ENCODE measurements around the gene LYRM4. TPM values are rescaled to one million over a fixed set of nuclear protein-coding genes. Genes with fewer than 3 reads are reported as not detected.

The LYRM4 gene
- total and polyA plus RNA-seq, 2 donors (not counting 1 experiment from before 2014, with no cell fraction given) = 22.1 to 29.5 TPM

GRCh38 chr6:5072440-5072839 lies 188.3 kb downstream of the LYRM4 start:
- intact Hi-C loops (cut with micrococcal nuclease) = no loop called here
- 75% methylated on average over 5 of the region's 7 CpGs for WGBS (ENCODE audit: insufficient coverage)

GRCh38 chr6:5071216-5071615 lies 189.5 kb downstream of the LYRM4 start:
- Histone ChIP-seq H3K9ac (ENCODE audit: low read length) (no peak overlapping the region), H3K79me2 (ENCODE audit: control insufficient read depth, insufficient read depth, low read length) (no peaks in the 10 kb centered on the region), H3K4me3 (ENCODE audit: control extremely low read depth in 1 of 5, extremely low read depth in 1 of 5, insufficient read depth in 1 of 5, low read depth in 2 of 5, low read length in 4 of 5) (no peak overlapping the region), H3K27ac (ENCODE audit: low read length in 2 of 2) (no peak overlapping the region), H3K27me3 (replicated peaks in 1 of 4; ENCODE audit: control extremely low read depth in 1 of 4, control insufficient read depth in 3 of 4, insufficient read depth in 4 of 4, low read length in 3 of 4) (peaks cover 0 to 3% (median 0%) of the 10 kb centered on the region in 4 experiments), H3K36me3 (replicated peaks in 1 of 2; ENCODE audit: control extremely low read depth in 1 of 2, control insufficient read depth in 1 of 2, extremely low read depth in 1 of 2, insufficient read depth in 2 of 2, low read length in 1 of 2) (no peaks in the 10 kb centered on the region), H2AFZ (ENCODE audit: insufficient read depth, low read depth, low read length, poor library complexity, severe bottlenecking) (no peak overlapping the region), H3K9me3 (ENCODE audit: control extremely low read depth in 1 of 3, control insufficient read depth in 2 of 3, insufficient read depth in 1 of 3, low read length in 2 of 3) (peaks cover 0 to 9% (median 3%) of the 10 kb centered on the region in 3 donors), H3K4me2 (replicated peaks; ENCODE audit: low read depth, low read length, poor library complexity, severe bottlenecking) (no peak overlapping the region), H4K20me1 (ENCODE audit: control insufficient read depth, insufficient read depth, low read length, poor library complexity, severe bottlenecking) (no peaks in the 10 kb centered on the region), H3K4me1 (ENCODE audit: control insufficient read depth in 2 of 2, insufficient read depth in 2 of 2, low read length in 2 of 2) (no peaks in the 10 kb centered on the region)
- Mint-ChIP-seq H3K27me3 (peaks cover 4% of the 10 kb centered on the region), H3K27ac (no peak overlapping the region), H3K4me1 (no peaks in the 10 kb centered on the region), H3K4me3 (no peak overlapping the region), H3K9me3 (ENCODE audit: insufficient read depth) (peaks cover 2% of the 10 kb centered on the region)
- WGBS (ENCODE audit: insufficient coverage) = no CpG with 5 or more reads among the region's 2 CpGs
- no peak for DNase-seq
- intact Hi-C loops (cut with micrococcal nuclease) = no loop called here
- POLR2A ChIA-PET = no interaction called here
- TF ChIP-seq CTCF (IDR thresholded peaks at IDR 0.05) (no peak), EZH2 (IDR thresholded peaks at IDR 0.05; ENCODE audit: borderline replicate concordance, insufficient read depth, low read depth, low read length, poor library complexity, severe bottlenecking) (no peak)
- CTCF ChIA-PET = no interaction called here
- ATAC-seq (ENCODE audit: low read depth) = no peak

More at GRCh38 chr6:5072440-5072839, 188.3 kb downstream of the LYRM4 start:
- Histone ChIP-seq H4K20me1 (ENCODE audit: control insufficient read depth, insufficient read depth, low read length, poor library complexity, severe bottlenecking) (no peaks in the 10 kb centered on the region), H3K4me2 (replicated peaks; ENCODE audit: low read depth, low read length, poor library complexity, severe bottlenecking) (no peak overlapping the region), H3K36me3 (replicated peaks in 1 of 2; ENCODE audit: control extremely low read depth in 1 of 2, control insufficient read depth in 1 of 2, extremely low read depth in 1 of 2, insufficient read depth in 2 of 2, low read length in 1 of 2) (no peaks in the 10 kb centered on the region), H3K27ac (ENCODE audit: low read length in 2 of 2) (no peak overlapping the region), H3K79me2 (ENCODE audit: control insufficient read depth, insufficient read depth, low read length) (no peaks in the 10 kb centered on the region), H3K4me3 (ENCODE audit: control extremely low read depth in 1 of 5, extremely low read depth in 1 of 5, insufficient read depth in 1 of 5, low read depth in 2 of 5, low read length in 4 of 5) (no peak overlapping the region), H3K4me1 (ENCODE audit: control insufficient read depth in 2 of 2, insufficient read depth in 2 of 2, low read length in 2 of 2) (no peaks in the 10 kb centered on the region), H3K9ac (ENCODE audit: low read length) (no peak overlapping the region), H3K9me3 (ENCODE audit: control extremely low read depth in 1 of 3, control insufficient read depth in 2 of 3, insufficient read depth in 1 of 3, low read length in 2 of 3) (peaks cover 0 to under 1% (median under 1%) of the 10 kb centered on the region in 3 donors), H2AFZ (ENCODE audit: insufficient read depth, low read depth, low read length, poor library complexity, severe bottlenecking) (no peak overlapping the region), H3K27me3 (replicated peaks in 1 of 4; ENCODE audit: control extremely low read depth in 1 of 4, control insufficient read depth in 3 of 4, insufficient read depth in 4 of 4, low read length in 3 of 4) (peaks cover 0 to 3% (median 0%) of the 10 kb centered on the region in 4 experiments)
- TF ChIP-seq EZH2 (IDR thresholded peaks at IDR 0.05; ENCODE audit: borderline replicate concordance, insufficient read depth, low read depth, low read length, poor library complexity, severe bottlenecking) (no peak), CTCF (IDR thresholded peaks at IDR 0.05) (no peak)
- ChIA-PET POLR2A (no interaction called here), CTCF (no interaction called here)
- H3K9me3 Mint-ChIP-seq (ENCODE audit: insufficient read depth) = peaks cover under 1% of the 10 kb centered on the region
- H3K4me1 Mint-ChIP-seq = no peaks in the 10 kb centered on the region
- no peak overlapping the region for H3K4me3 Mint-ChIP-seq
- H3K27me3 Mint-ChIP-seq = peaks cover 9% of the 10 kb centered on the region
- no peak overlapping the region for H3K27ac Mint-ChIP-seq
- DNase-seq (no peak), ATAC-seq (ENCODE audit: low read depth) (no peak)
